H1 (cell line): ENCODE results near the gene TMEM198. TPM values are rescaled to one million over a fixed set of nuclear protein-coding genes. Genes with fewer than 3 reads are reported as not detected.

ENCODE experiments used
- ATF2 ChIP-seq: IDR thresholded peaks from 2 replicates; pipeline ENCODE4 v1.6.1; 2012; ENCODE audit warnings: low read length, inconsistent platforms
- BRCA1 ChIP-seq: IDR thresholded peaks from 2 replicates; pipeline ENCODE4 v1.6.1; 2012; ENCODE audit warnings: low read depth, low read length, improper control_type of control experiment
- CHD1 ChIP-seq: IDR thresholded peaks from 2 replicates; pipeline ENCODE4 v1.6.1; 2012; ENCODE audit warnings: low read depth, low read length, improper control_type of control experiment
- CREB1 ChIP-seq: IDR thresholded peaks from 2 replicates; pipeline ENCODE4 v1.6.1; 2012; ENCODE audit warnings: inconsistent platforms
- CTBP2 ChIP-seq: IDR thresholded peaks from 2 replicates; pipeline ENCODE4 v1.7.0; 2011; ENCODE audit warnings: borderline replicate concordance, mild to moderate bottlenecking, moderate library complexity, mixed read lengths, low read length; ENCODE audit not compliant: insufficient read depth, insufficient read length
- EGR1 ChIP-seq: IDR thresholded peaks from 2 replicates; pipeline ENCODE4 v1.6.1; 2011; ENCODE audit warnings: low read depth, low read length, borderline replicate concordance
- EP300 ChIP-seq, 2 experiments: IDR thresholded peaks; 1 replicate in 1 of 2; 2 replicates in 1 of 2; pipeline ENCODE4 v1.6.1; 2011 to 2012; ENCODE audit warnings: low read depth in 2 of 2, low read length in 2 of 2, mild to moderate bottlenecking in 2 of 2, borderline replicate concordance in 1 of 2, inconsistent platforms in 1 of 2, moderate library complexity in 1 of 2
- GABPA ChIP-seq: IDR thresholded peaks from 2 replicates; pipeline ENCODE4 v1.6.1; 2011; ENCODE audit warnings: mild to moderate bottlenecking, low read length, moderate library complexity, borderline replicate concordance; ENCODE audit not compliant: insufficient read depth
- JUN ChIP-seq: IDR thresholded peaks from 2 replicates; pipeline ENCODE4 v1.6.1; 2011; ENCODE audit warnings: low read depth, mild to moderate bottlenecking, improper control_type of control experiment, low read length
- JUND ChIP-seq: IDR thresholded peaks from 2 replicates; pipeline ENCODE4 v1.6.1; 2011; ENCODE audit warnings: mild to moderate bottlenecking, improper control_type of control experiment, low read length
- KDM4A ChIP-seq: IDR thresholded peaks from one replicate; pipeline ENCODE4 v1.7.1; 2012; ENCODE audit warnings: low read depth, mild to moderate bottlenecking, moderate library complexity, low read length, inconsistent platforms; ENCODE audit not compliant: severe bottlenecking
- KDM5A ChIP-seq: fragments of 200-600 bp; IDR thresholded peaks from 2 replicates; pipeline ENCODE4 v1.7.1; 2012; ENCODE audit warnings: mild to moderate bottlenecking, low read length, inconsistent platforms, mixed read lengths
- NANOG ChIP-seq: IDR thresholded peaks from 2 replicates; pipeline ENCODE4 v1.6.1; 2011; ENCODE audit warnings: low read length, low read depth, mild to moderate bottlenecking, inconsistent platforms; ENCODE audit not compliant: insufficient read depth, poor library complexity, severe bottlenecking
- POLR2A ChIP-seq, 2 experiments: IDR thresholded peaks; 1 replicate in 1 of 2; 2 replicates in 1 of 2; pipeline ENCODE4 v1.6.1; 2011; ENCODE audit warnings: low read depth in 2 of 2, low read length in 2 of 2, mild to moderate bottlenecking in 2 of 2; ENCODE audit errors: control extremely low read depth in 1 of 2
- RAD21 ChIP-seq, 2 experiments: IDR thresholded peaks in 1 of 2; conservative IDR thresholded peaks in 1 of 2; 2 replicates each; pipeline ENCODE4 v1.6.1; 2011; ENCODE audit warnings: low read depth in 2 of 2, low read length in 2 of 2, improper control_type of control experiment in 1 of 2, inconsistent platforms in 1 of 2, mild to moderate bottlenecking in 1 of 2, moderate library complexity in 1 of 2
- SP1 ChIP-seq: IDR thresholded peaks from 2 replicates; pipeline ENCODE4 v1.6.1; 2011; ENCODE audit warnings: low read depth, low read length
- SP4 ChIP-seq: IDR thresholded peaks from 2 replicates; pipeline ENCODE4 v1.6.1; 2012; ENCODE audit warnings: low read length, inconsistent platforms
- TAF1 ChIP-seq: IDR thresholded peaks from 2 replicates; pipeline ENCODE4 v1.6.1; 2011; ENCODE audit warnings: mild to moderate bottlenecking, low read depth, low read length
- TAF7 ChIP-seq: optimal IDR thresholded peaks from 2 replicates; pipeline ENCODE3; 2011; ENCODE audit warnings: low read depth, mild to moderate bottlenecking, inconsistent platforms, low read length, moderate library complexity, borderline replicate concordance
- TCF12 ChIP-seq: IDR thresholded peaks from 2 replicates; pipeline ENCODE4 v1.6.1; 2011; ENCODE audit warnings: low read depth, mild to moderate bottlenecking, low read length
- polyA plus RNA-seq, 7 experiments: library from polyadenylated mRNA; depleted of rRNA in 3 of 7; stranded (reverse) in 5 of 7; unstranded in 2 of 7; fragments of >200 nt in 5 of 7; fragments of 200-250 nt in 2 of 7; gene quantifications; 1 replicate in 5 of 7; 2 replicates in 1 of 7; 4 replicates in 1 of 7; pipeline versions ENCODE4 v1.2.1 to v1.2.3, GENCODE V29; 2011 to 2013; ENCODE audit warnings: missing spikeins in 2 of 7, mixed read lengths in 2 of 7
- total RNA-seq: library from RNA; stranded (reverse); fragmentation: NEBNext Ultra II Directional; extraction: Animal tissue kit (Norgen Biotek cat#: 25700); gene quantifications from 2 replicates; pipeline ENCODE4 v1.2.1, GENCODE V29; 2021
- TF ChIP-seq, protein P1 (sequence below): IDR thresholded peaks from 2 replicates; pipeline ENCODE4 v1.6.1; 2012; ENCODE audit warnings: inconsistent platforms

Gene TMEM198
- total and polyA plus RNA-seq, 2 of the 8 experiments (the other 6 are each of a cell fraction or from before 2014, with no cell fraction given) = 10.2 to 10.4 TPM

DNA sequence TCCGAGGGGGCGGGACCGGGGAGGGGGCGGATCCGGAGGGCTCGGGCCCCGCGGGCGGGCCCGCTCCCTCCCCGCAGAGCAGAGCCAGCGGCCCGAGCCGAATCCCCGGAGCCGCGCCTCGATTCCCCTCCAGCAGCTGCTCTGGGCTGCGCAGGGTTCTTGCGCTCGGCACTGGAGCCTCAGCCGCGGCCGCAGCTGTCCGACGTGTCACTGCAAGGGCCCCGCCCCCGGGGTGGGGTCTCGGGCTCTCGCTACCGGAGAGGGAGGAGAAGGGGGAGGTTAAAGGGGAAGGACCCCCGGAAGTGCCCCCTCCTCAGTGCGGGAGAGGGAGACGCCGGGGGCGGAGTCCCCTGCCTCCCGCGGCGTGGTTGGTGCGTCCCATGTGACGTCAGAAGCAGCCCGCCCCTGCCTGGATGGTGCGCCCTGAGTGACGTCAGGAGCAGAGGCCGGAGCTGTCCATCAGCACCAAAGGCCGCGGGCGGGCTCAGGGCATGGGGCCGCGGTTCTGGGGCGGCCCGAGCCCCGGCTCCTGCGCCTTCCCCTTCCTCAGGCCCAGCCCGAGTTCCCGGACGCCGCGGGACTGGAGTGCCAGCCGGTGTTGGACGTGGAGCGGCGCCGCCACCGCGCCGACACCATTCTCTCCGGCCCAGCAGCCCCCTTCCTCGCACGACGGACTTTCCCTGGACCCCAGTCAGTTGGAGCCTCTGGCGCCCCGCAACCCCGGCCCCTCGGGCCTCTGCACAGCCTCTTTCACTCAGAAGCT is at the start of gene TMEM198, which contains the start of gene CHPF (continued):
- TF ChIP-seq NANOG = peak; percentile 12
- peak; percentile 99 for TF ChIP-seq CREB1
- TF ChIP-seq TCF12 = 0 out of 2 replicates have a peak, but pooled peaks have one; percentile 23
- TF ChIP-seq RAD21 (IDR thresholded peaks at IDR 0.05 in 1 of 2, conservative IDR thresholded peaks at IDR 0.05 in 1 of 2; ENCODE audit: low read depth in 2 of 2, low read length in 2 of 2) = no peak; a peak in 1 of 4 replicates
- peak; percentile 86; the same call in 1 of the 2 replicates for TF ChIP-seq SP4
- no peak for TF ChIP-seq CHD1
- TF ChIP-seq, protein P1, sequence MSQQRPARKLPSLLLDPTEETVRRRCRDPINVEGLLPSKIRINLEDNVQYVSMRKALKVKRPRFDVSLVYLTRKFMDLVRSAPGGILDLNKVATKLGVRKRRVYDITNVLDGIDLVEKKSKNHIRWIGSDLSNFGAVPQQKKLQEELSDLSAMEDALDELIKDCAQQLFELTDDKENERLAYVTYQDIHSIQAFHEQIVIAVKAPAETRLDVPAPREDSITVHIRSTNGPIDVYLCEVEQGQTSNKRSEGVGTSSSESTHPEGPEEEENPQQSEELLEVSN = no peak
- peak; percentile 88 for TF ChIP-seq GABPA
- TF ChIP-seq POLR2A (IDR thresholded peaks at IDR 0.05; ENCODE audit: control extremely low read depth in 1 of 2, low read depth in 2 of 2, low read length in 2 of 2) = peak in 1 of 2 experiments; percentile 60; a peak in 2 of 3 replicates
- TF ChIP-seq TAF1 = peak; percentile 66
- peak; percentile 84; the same call in 1 of the 2 replicates for TF ChIP-seq ATF2
- TF ChIP-seq EP300 (IDR thresholded peaks at IDR 0.05; ENCODE audit: borderline replicate concordance in 1 of 2, low read depth in 2 of 2, low read length in 2 of 2) = peak in 1 of 2 experiments; percentile 88; a peak in 1 of 3 replicates
- TF ChIP-seq SP1 = peak; percentile 74; the same call in 1 of the 2 replicates
- peak; percentile 50 for TF ChIP-seq KDM4A
- TF ChIP-seq JUN = 0 out of 2 replicates have a peak, but pooled peaks have one; percentile 38
- peak; percentile 77 for TF ChIP-seq EGR1
- no peak for TF ChIP-seq KDM5A
- TF ChIP-seq CTBP2 = peak; percentile 83
- peak; percentile 90 for TF ChIP-seq JUND
- peak; percentile 52; the same call in 1 of the 2 replicates for TF ChIP-seq BRCA1
- peak; percentile 44 for TF ChIP-seq TAF7
